ENCODE measurements around the gene S100B.

The S100B gene

DNA sequence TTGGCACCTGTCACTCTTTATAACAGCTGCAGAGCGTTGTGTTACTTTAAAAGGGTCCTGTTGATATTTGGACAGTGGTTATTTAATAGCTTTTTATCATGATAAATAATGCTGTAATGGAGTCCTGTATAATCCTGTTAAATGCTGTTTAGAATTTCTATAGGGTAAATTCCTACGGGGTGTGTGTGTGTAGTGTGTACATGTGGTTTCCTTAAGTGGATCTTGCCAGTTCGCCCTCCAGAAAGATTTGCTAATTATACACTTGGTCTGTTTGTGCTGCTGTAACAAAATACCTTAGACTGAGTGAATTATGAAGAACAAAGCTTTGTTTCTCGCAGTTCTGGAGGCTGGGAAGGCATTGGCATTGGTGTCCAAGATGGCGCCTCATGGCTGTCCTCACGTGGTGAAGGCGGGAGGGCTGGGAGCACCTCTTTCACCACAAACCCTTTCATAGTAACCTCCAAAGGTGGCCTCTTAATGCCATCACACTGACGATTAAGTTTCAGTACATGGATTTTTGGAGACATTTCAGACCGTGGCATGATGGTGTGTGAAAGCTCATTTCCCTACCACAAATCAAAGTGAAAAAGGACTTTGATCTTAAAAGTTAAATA is 41.8 kb upstream of the S100B start:
- peaks cover 82 to 95% (median 85%) of the 10 kb centered on the region in 3 donors for H3K36me3 ChIP-seq
- no peak for DNase-seq
- intact Hi-C loops (cut with DNase I; ENCODE audit: low total_unique reads), result no loop called here

DNA sequence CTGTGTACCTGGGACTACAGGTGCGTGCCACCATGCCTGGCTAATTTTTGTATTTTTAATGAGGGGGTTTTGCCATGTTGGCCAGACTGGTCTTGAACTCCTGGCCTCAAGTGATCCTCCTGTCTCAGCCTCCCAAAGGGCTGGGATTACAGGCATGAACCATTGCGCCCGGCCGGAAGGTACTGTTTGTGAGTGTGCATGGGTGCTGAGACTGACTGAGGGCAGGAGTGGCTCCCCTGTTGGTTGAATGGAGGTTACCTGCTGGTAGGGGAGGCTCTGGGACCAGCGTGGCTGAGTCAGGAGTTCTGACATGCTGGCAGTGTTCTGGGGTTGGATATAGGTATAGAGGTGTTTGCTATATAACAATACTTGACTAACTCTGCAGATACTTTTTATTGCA is 41.0 kb upstream of the S100B start:
- no peak for DNase-seq
- Histone ChIP-seq H3K27ac (no peak overlapping the region), H3K27me3 (no peaks in the 10 kb centered on the region), H3K4me1 (peaks cover 0 to 5% (median 2%) of the 10 kb centered on the region in 4 donors), H3K36me3 (peaks cover 80 to 95% (median 83%) of the 10 kb centered on the region in 3 donors), H3K4me3 (no peak overlapping the region), H3K9me3 (no peaks in the 10 kb centered on the region)
- TF ChIP-seq, protein P1, sequence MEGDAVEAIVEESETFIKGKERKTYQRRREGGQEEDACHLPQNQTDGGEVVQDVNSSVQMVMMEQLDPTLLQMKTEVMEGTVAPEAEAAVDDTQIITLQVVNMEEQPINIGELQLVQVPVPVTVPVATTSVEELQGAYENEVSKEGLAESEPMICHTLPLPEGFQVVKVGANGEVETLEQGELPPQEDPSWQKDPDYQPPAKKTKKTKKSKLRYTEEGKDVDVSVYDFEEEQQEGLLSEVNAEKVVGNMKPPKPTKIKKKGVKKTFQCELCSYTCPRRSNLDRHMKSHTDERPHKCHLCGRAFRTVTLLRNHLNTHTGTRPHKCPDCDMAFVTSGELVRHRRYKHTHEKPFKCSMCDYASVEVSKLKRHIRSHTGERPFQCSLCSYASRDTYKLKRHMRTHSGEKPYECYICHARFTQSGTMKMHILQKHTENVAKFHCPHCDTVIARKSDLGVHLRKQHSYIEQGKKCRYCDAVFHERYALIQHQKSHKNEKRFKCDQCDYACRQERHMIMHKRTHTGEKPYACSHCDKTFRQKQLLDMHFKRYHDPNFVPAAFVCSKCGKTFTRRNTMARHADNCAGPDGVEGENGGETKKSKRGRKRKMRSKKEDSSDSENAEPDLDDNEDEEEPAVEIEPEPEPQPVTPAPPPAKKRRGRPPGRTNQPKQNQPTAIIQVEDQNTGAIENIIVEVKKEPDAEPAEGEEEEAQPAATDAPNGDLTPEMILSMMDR (IDR thresholded peaks at IDR 0.05), result no peak
- intact Hi-C loops (cut with DNase I; ENCODE audit: low total_unique reads), result no loop called here

More for the DNA sequence above, 41.8 kb upstream of the S100B start:
- no peak overlapping the region for H3K27ac ChIP-seq
- peaks cover 0 to 4% (median under 1%) of the 10 kb centered on the region in 4 donors for H3K4me1 ChIP-seq
- H3K4me3 ChIP-seq, result no peak overlapping the region
- no peaks in the 10 kb centered on the region for H3K27me3 ChIP-seq
- TF ChIP-seq, protein P1 (IDR thresholded peaks at IDR 0.05), result no peak
- H3K9me3 ChIP-seq, result no peaks in the 10 kb centered on the region

DNA sequence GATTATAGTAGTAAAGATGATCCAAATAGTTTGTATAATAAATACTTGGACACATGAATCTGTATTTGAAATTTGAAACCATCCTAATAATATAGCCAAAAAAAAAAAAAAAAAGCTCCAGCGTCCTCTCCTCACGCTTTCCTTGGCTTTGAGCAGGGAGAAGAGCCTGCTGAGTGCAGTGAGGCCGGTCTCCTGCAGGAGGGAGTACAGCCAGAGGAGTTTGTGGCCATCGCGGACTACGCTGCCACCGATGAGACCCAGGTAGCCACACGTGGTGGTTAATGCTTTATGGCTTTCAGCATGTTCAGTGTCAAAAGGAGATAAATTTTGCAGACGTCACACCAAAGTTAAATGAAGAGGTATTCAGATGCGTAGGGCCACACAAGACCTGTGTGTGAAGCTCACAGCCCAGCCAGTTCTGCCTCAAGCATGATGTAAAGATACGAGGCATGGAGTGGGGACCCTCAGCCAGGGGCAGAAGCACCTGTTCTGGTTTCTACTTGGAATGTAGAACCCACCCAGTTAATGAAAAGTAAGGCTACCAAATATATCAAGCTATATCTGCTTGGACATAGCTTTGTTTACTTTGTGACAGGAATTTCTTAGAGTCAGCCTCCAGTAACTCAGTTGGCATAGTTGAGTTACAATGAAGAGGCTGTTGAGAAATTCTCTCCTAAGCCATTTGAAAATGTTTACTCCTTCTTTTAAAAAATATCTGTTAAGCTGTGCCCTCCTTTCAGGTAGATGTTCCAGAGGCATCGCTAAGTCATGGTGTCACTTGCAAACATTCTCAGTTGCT is 38.7 kb upstream of the S100B start:
- TF ChIP-seq, protein P1 (IDR thresholded peaks at IDR 0.05), result no peak

DNA sequence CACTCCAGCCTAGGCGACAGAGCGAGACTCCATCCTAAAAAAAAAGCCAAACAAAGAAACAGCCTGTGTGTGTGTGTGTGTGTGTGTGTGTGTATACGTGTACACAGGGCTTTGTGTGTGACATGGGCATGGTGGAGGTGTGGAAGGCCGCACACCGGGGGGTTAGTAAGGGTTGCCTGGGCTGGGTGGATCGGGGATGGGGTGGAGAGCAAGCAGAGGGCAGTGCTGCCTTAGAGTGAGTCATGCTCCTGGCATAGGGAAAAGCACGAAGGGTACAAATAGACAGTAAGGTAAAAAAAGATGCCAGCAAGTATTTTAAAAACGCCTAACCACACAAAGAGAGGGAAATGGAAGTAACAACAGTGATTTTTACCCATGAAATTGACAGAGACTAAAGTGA is 36.8 kb upstream of the S100B start:
- no peak overlapping the region for H3K4me3 ChIP-seq
- TF ChIP-seq, protein P1 (IDR thresholded peaks at IDR 0.05), result no peak
- intact Hi-C loops (cut with DNase I; ENCODE audit: low total_unique reads), result no loop called here
- H3K9me3 ChIP-seq, result no peaks in the 10 kb centered on the region
- DNase-seq, result no peak
- H3K27ac ChIP-seq, result no peak overlapping the region
- H3K4me1 ChIP-seq, result peaks cover 5 to 40% (median 27%) of the 10 kb centered on the region in 4 donors
- H3K36me3 ChIP-seq, result peaks cover 40 to 59% (median 45%) of the 10 kb centered on the region in 3 donors
- H3K27me3 ChIP-seq, result no peaks in the 10 kb centered on the region

More for the DNA sequence above, 38.7 kb upstream of the S100B start:
- no peak for DNase-seq
- peaks cover 58 to 73% (median 61%) of the 10 kb centered on the region in 3 donors for H3K36me3 ChIP-seq
- no peaks in the 10 kb centered on the region for H3K9me3 ChIP-seq
- H3K4me1 ChIP-seq, result peaks cover 0 to 21% (median 11%) of the 10 kb centered on the region in 4 donors
- H3K4me3 ChIP-seq, result no peak overlapping the region
- H3K27ac ChIP-seq, result no peak overlapping the region
- intact Hi-C loops (cut with DNase I; ENCODE audit: low total_unique reads), result no loop called here
- H3K27me3 ChIP-seq, result no peaks in the 10 kb centered on the region

DNA sequence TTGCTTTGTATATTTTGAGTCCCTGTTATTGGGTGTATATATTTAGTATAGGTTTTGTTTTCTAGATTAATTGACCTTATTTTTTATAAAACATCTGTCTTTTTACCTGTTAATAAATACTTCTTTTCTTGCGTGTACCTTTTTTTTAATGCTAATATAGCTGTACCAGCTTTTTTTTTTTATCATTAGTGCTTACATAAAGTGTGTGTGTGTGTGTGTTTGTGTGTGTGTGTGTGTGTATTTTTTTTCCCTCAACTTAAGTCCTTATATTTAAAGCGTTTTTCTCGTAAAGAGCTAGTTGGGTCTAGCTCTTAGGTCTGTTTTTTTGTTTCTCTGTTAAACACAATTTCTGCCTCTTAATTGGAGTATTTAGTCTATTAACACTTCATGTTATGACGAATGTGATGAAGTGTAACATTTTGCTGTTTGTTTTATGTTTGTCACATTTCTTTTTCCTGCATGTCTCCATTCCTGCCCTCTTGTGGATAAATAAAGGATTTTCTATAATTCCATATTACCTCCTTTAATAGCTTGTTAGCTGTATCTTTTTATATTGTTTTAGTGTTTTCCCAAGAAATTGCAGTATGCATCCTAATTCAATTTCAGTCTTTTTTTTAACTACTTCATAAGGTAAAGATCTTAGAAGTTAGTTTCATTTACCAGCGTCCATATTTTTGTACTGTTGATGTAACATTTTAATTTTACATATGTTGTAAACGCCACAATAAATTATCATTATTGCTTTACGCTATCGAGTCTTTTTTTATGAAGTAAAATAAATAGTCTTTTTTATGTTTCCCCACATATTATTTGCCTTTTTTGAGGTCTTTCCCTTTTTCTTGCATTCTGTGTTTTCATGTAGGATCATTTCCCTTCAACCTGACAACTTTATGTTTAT is 34.9 kb upstream of the S100B start:
- intact Hi-C loops (cut with DNase I; ENCODE audit: low total_unique reads), result no loop called here
- no peak overlapping the region for H3K4me3 ChIP-seq
- TF ChIP-seq, protein P1 (IDR thresholded peaks at IDR 0.05), result peak; percentile 28 to 38
- H3K4me1 ChIP-seq, result peaks cover 5 to 48% (median 33%) of the 10 kb centered on the region in 4 donors
- no peak overlapping the region for H3K27ac ChIP-seq
- no peaks in the 10 kb centered on the region for H3K27me3 ChIP-seq
- no peak for DNase-seq
- H3K36me3 ChIP-seq, result peaks cover 21 to 40% (median 26%) of the 10 kb centered on the region in 3 donors
- no peaks in the 10 kb centered on the region for H3K9me3 ChIP-seq

Measured in tibial artery (tissue), 4 donors.